T-helper 1 cell treated with Interleukin-12 subunit alpha and Interleukin-12 subunit beta and Interleukin-4 antibody, amounts not matched to agents 30 μg/mL and 1 μg/mL, for 36 hours (primary cell): ENCODE results near the gene ASF1A.

Experiments used
- H3K27ac Mint-ChIP-seq: one replicate; pipeline ENCODE4 v1.8.0; 2021; ENCODE audit warnings: mild to moderate bottlenecking, mixed read lengths
- H3K27me3 Mint-ChIP-seq: one replicate; pipeline ENCODE4 v1.8.0; 2021; ENCODE audit warnings: low read depth, mixed read lengths
- H3K36me3 Mint-ChIP-seq: one replicate; pipeline ENCODE4 v1.8.0; 2021; ENCODE audit warnings: low read depth, mixed read lengths
- H3K4me1 Mint-ChIP-seq: one replicate; pipeline ENCODE4 v1.8.0; 2021; ENCODE audit warnings: low read depth, mixed read lengths
- H3K4me3 Mint-ChIP-seq: one replicate; pipeline ENCODE4 v1.8.0; 2021; ENCODE audit warnings: mild to moderate bottlenecking, moderate library complexity, mixed read lengths
- H3K9me3 Mint-ChIP-seq: one replicate; pipeline ENCODE4 v1.8.0; 2021; ENCODE audit warnings: mixed read lengths

ASF1A gene

GRCh38 chr6:118952683-118953082 is 58.7 kb downstream of the ASF1A start:
- Mint-ChIP-seq H3K4me1 (no peaks in the 10 kb centered on the region), H3K27me3 (peaks cover 15% of the 10 kb centered on the region), H3K9me3 (no peaks in the 10 kb centered on the region), H3K36me3 (no peaks in the 10 kb centered on the region), H3K27ac (no peak overlapping the region), H3K4me3 (no peak overlapping the region)

DNA sequence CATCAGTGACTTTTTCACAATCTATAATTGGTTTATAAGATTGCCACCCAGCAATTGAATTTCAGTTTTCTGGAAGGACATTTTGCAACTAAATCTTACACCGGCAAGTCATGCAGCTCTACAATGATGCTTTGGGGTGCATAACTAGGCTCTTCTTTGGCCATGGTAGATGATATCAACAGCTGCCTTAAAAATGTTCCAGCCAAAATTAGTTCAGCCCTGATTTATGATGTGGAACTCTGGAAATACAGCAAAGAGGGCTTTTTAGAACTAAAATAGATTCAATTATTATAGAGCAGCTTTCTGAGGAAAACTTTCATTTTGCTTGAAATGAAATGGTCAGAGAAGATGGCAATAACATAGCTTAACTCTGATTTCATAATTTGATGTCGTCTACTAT is 59.4 kb downstream of the ASF1A start:
- H3K4me1 Mint-ChIP-seq = peaks cover 3% of the 10 kb centered on the region
- H3K27ac Mint-ChIP-seq = no peak overlapping the region
- no peak overlapping the region for H3K4me3 Mint-ChIP-seq
- H3K27me3 Mint-ChIP-seq = peaks cover 15% of the 10 kb centered on the region
- H3K9me3 Mint-ChIP-seq = no peaks in the 10 kb centered on the region
- no peaks in the 10 kb centered on the region for H3K36me3 Mint-ChIP-seq
